ENCODE results near the gene DBH.

The DBH gene

GRCh38 chr9:133708246-133709014 is 72.3 kb downstream of the DBH start:
- no peaks in the 10 kb centered on the region for H3K79me2 ChIP-seq (ENCODE audit: control insufficient read depth, low read length)
- H4K20me1 ChIP-seq (ENCODE audit: control insufficient read depth, insufficient read depth, low read depth, low read length): no peaks in the 10 kb centered on the region
- peak overlapping the region; percentile 58 for H3K4me3 ChIP-seq (ENCODE audit: low read length)
- H3F3A ChIP-seq (ENCODE audit: control insufficient read depth, insufficient read depth): peaks cover 20% of the 10 kb centered on the region
- peak overlapping the region; percentile 77 for H3K4me2 ChIP-seq (ENCODE audit: low read length)
- H3K36me3 ChIP-seq (ENCODE audit: control insufficient read depth, low read length): no peaks in the 10 kb centered on the region
- TF ChIP-seq EZH2phosphoT487 (IDR thresholded peaks at IDR 0.05; ENCODE audit: borderline replicate concordance, low read length) (no peak), CTCF (IDR thresholded peaks at IDR 0.05; ENCODE audit: low read depth, low read length, poor library complexity, severe bottlenecking) (no peak)
- peak overlapping the region; percentile 86 for H3K27ac ChIP-seq (ENCODE audit: low read depth, low read length)
- H3K4me1 ChIP-seq (ENCODE audit: control insufficient read depth, low read length): peaks cover 100% of the 10 kb centered on the region
- H3K9me2 ChIP-seq (replicated peaks; ENCODE audit: control insufficient read depth, low read length): no peaks in the 10 kb centered on the region
- H3K9me3 ChIP-seq (ENCODE audit: control insufficient read depth, insufficient read depth, low read length): no peaks in the 10 kb centered on the region
- H3K27me3 ChIP-seq (ENCODE audit: control insufficient read depth, low read length): no peaks in the 10 kb centered on the region
